GM12878 (cell line): ENCODE data around the gene ARL3. TPM values are rescaled to one million over a fixed set of nuclear protein-coding genes. Genes with fewer than 3 reads are reported as not detected.

Experiments
- ATAC-seq: fragments of 200-7000 bp; cut with Tn5 transposase; 3 replicates; pipeline ENCODE4 v1.9.1; 2020; ENCODE audit warnings: mild to moderate bottlenecking, moderate library complexity
- BruUV-seq: library from RNA; stranded (reverse); fragments of 400-500 nt; replicated peaks from 2 replicates; lab custom pipeline; 2021; lab: Mats Ljungman, UMichigan
- CTCF ChIA-PET: fragments of 300-600 bp; sonication (Branson Sonifier 250); formaldehyde crosslinking; extraction: SDS; loops from one replicate; lab custom pipeline; 2021; ENCODE audit warnings: inconsistent platforms; lab: Yijun Ruan, JAX
- POLR2A ChIA-PET: fragments of 350-600 bp; formaldehyde crosslinking; extraction: SDS; loops from one replicate; lab custom pipeline; 2021; ENCODE audit warnings: inconsistent platforms; lab: Charles Lee
- RAD21 ChIA-PET: fragments of 300-600 bp; sonication (Branson Sonifier 250); formaldehyde crosslinking; loops from one replicate; lab custom pipeline; 2023; ENCODE audit warnings: antibody characterized with exemption; ENCODE audit not compliant: unreplicated experiment; lab: Charles Lee
- SMC1A ChIA-PET: fragments of 300-600 bp; sonication (Branson Sonifier 250); formaldehyde crosslinking; loops from one replicate; lab custom pipeline; 2023; ENCODE audit not compliant: unreplicated experiment, uncharacterized antibody; lab: Charles Lee
- DNase-seq: peaks from one replicate; pipeline ENCODE4 v3.0.0-alpha.2; 2011; ENCODE audit warnings: low read depth, low spot score
- FAIRE-seq: peaks from 3 replicates; lab custom pipeline; 2011; peaks lifted over from hg19 to GRCh38; lab: Jason Lieb, UNC
- H2AFZ ChIP-seq: 2 replicates; pipeline ENCODE4 v1.6.0; 2011; ENCODE audit warnings: low read depth, low read length, control low read depth; ENCODE audit not compliant: control insufficient read depth
- H3K27ac ChIP-seq: 2 replicates; pipeline ENCODE4 v1.5.1; 2011; ENCODE audit warnings: control low read depth; ENCODE audit not compliant: control insufficient read depth, insufficient read depth
- H3K27me3 ChIP-seq, 2 experiments: replicated peaks in 1 of 2; 2 replicates each; pipeline versions ENCODE4 v1.6.0 to v1.6.1; 2011; ENCODE audit warnings: low read length in 1 of 2; ENCODE audit not compliant: control insufficient read depth in 2 of 2, insufficient read depth in 2 of 2
- H3K36me3 ChIP-seq, 2 experiments: 2 replicates each; pipeline ENCODE4 v1.5.1; 2011; ENCODE audit warnings: low read length in 1 of 2; ENCODE audit not compliant: control insufficient read depth in 2 of 2, insufficient read depth in 2 of 2
- H3K4me1 ChIP-seq: 2 replicates; pipeline ENCODE4 v1.6.1; 2011; ENCODE audit warnings: mild to moderate bottlenecking, low read length, moderate library complexity, mixed read lengths; ENCODE audit not compliant: control insufficient read depth, insufficient read depth
- H3K4me2 ChIP-seq: 2 replicates; pipeline ENCODE4 v1.6.0; 2011; ENCODE audit warnings: control low read depth; ENCODE audit not compliant: control insufficient read depth, insufficient read depth
- H3K4me3 ChIP-seq: fragments of 200-600 bp; sonication (generic); 2 replicates; pipeline ENCODE4 v1.5.1; 2016
- H3K79me2 ChIP-seq: 2 replicates; pipeline ENCODE4 v1.6.0; 2011; ENCODE audit warnings: low read length; ENCODE audit not compliant: control insufficient read depth, insufficient read depth
- H3K9ac ChIP-seq: 2 replicates; pipeline ENCODE4 v1.8.0; 2011; ENCODE audit warnings: low read length, control low read depth, mixed read lengths; ENCODE audit not compliant: control insufficient read depth, insufficient read depth
- H3K9me3 ChIP-seq: replicated peaks from 3 replicates; pipeline ENCODE4 v1.5.1; 2011; ENCODE audit warnings: mild to moderate bottlenecking, low read length; ENCODE audit not compliant: control insufficient read depth, insufficient read depth
- H4K20me1 ChIP-seq: 2 replicates; pipeline ENCODE4 v1.6.0; 2011; ENCODE audit not compliant: control insufficient read depth, insufficient read depth
- BCL3 ChIP-seq: IDR thresholded peaks from 2 replicates; pipeline ENCODE4 v1.6.1; 2011; ENCODE audit warnings: borderline replicate concordance, low read depth, mild to moderate bottlenecking, moderate library complexity, low read length; ENCODE audit not compliant: insufficient read depth, poor library complexity, severe bottlenecking
- ELK1 ChIP-seq: IDR thresholded peaks from 2 replicates; pipeline ENCODE4 v1.6.1; 2012; ENCODE audit warnings: low read depth, low read length, improper control_type of control experiment
- HCFC1 ChIP-seq: fragments of 150-350 bp; IDR thresholded peaks from 2 replicates; pipeline ENCODE4 v1.6.1; 2014; ENCODE audit warnings: low read length
- JUND ChIP-seq: IDR thresholded peaks from 2 replicates; pipeline ENCODE4 v1.6.1; 2012; ENCODE audit warnings: low read depth, mild to moderate bottlenecking, low read length, improper control_type of control experiment, moderate library complexity
- MAX ChIP-seq: IDR thresholded peaks from 2 replicates; pipeline ENCODE4 v1.6.1; 2012; ENCODE audit warnings: low read depth, low read length, improper control_type of control experiment
- MTA2 ChIP-seq: fragments of 450-650 bp; IDR thresholded peaks from 2 replicates; pipeline ENCODE4 v1.6.1; 2016; ENCODE audit warnings: low read depth, mild to moderate bottlenecking, moderate library complexity
- MTA3 ChIP-seq: IDR thresholded peaks from 2 replicates; pipeline ENCODE4 v1.6.1; 2012; ENCODE audit warnings: low read length, inconsistent platforms, borderline replicate concordance
- NR2C1 ChIP-seq: fragments of 450-650 bp; IDR thresholded peaks from 2 replicates; pipeline ENCODE4 v1.6.1; 2017; ENCODE audit warnings: antibody characterized with exemption, mild to moderate bottlenecking, moderate library complexity
- SP1 ChIP-seq: IDR thresholded peaks from one replicate; pipeline ENCODE4 v1.6.1; 2011; ENCODE audit warnings: low read depth, low read length
- SRF ChIP-seq, 2 experiments: IDR thresholded peaks; 2 replicates each; pipeline ENCODE4 v1.6.1; 2011; ENCODE audit warnings: low read depth in 2 of 2, low read length in 2 of 2, mild to moderate bottlenecking in 1 of 2, moderate library complexity in 1 of 2
- STAT3 ChIP-seq: IDR thresholded peaks from 2 replicates; pipeline ENCODE4 v1.6.1; 2011; ENCODE audit warnings: low read depth, low read length, improper control_type of control experiment
- ZNF217 ChIP-seq: fragments of 450-650 bp; IDR thresholded peaks from 2 replicates; pipeline ENCODE4 v1.6.1; 2017; ENCODE audit warnings: antibody characterized with exemption, mild to moderate bottlenecking
- ZNF24 ChIP-seq: fragments of 450-650 bp; IDR thresholded peaks from 2 replicates; pipeline ENCODE4 v1.6.1; 2017; ENCODE audit warnings: antibody characterized with exemption, mild to moderate bottlenecking
- WGBS: methylation state at CpG from one replicate; pipeline ENCODE4 v1.1.6; 2016; ENCODE audit warnings: low lambda C conversion rate; ENCODE audit not compliant: insufficient replicate concordance, insufficient coverage; ENCODE audit errors: missing lambda C conversion rate; 5-methylcytosine and 5-hydroxymethylcytosine counted together
- in situ Hi-C: fragments of 300-500 bp; cut with MboI; formaldehyde crosslinking; loops from 9 replicates; pipeline ENCODE4 v1.14.3; 2018; ENCODE audit warnings: mixed read lengths
- intact Hi-C: fragments of 100-400 bp; cut with micrococcal nuclease; formaldehyde crosslinking; loops from one replicate; pipeline ENCODE4 v1.14.2; 2022; ENCODE audit not compliant: unreplicated experiment
- polyA plus RNA-seq, 11 experiments: library from polyadenylated mRNA; depleted of rRNA in 4 of 11; unstranded in 6 of 11; stranded (reverse) in 5 of 11; fragments of >200 nt; fragmentation: Nextera tagmentation in 4 of 11; fragmentation: Illumina TruSeq in 1 of 11; extraction: Ambion mirVana in 4 of 11; extraction: Trizol in 1 of 11; gene quantifications; 1 replicate in 1 of 11; 2 replicates in 10 of 11; pipeline versions ENCODE4 v1.2.1 to v1.2.3, GENCODE V29; 2011 to 2016; ENCODE audit warnings: inconsistent platforms in 2 of 11, missing spikeins in 2 of 11, low read depth in 1 of 11
- total RNA-seq, 4 experiments: library from RNA; depleted of rRNA in 3 of 4; stranded (reverse); fragments of >200 nt in 3 of 4; fragmentation: Illumina TruSeq in 1 of 4; extraction: Trizol in 1 of 4; gene quantifications; 2 replicates each; pipeline versions ENCODE4 v1.2.1 to v1.2.3, GENCODE V29; 2013 to 2021
- TF ChIP-seq, protein P1 (sequence below): fragments of 450-650 bp; IDR thresholded peaks from 2 replicates; pipeline ENCODE4 v1.6.1; 2017; ENCODE audit warnings: mild to moderate bottlenecking, low read depth, inconsistent platforms; ENCODE audit not compliant: poor library complexity, severe bottlenecking

ARL3 gene
- total and polyA plus RNA-seq, 10 of the 15 experiments (the other 5 are each of a cell fraction or from before 2014, with no cell fraction given) = 4.9 to 26.1 (median 11.0) TPM

- CTCF ChIA-PET = interaction anchor here (0.6 to 3.0 kb wide), 3 partner anchors 24 to 263 kb away, joined by 3 to 13 read pairs (median 7); no protein-coding TSS in a partner anchor
- SMC1A ChIA-PET = interaction anchor here (0.8 to 3.9 kb wide), 3 partner anchors 9 to 26 kb away, joined by 3 to 32 read pairs (median 12); no protein-coding TSS in a partner anchor
- intact Hi-C loops = no loop called here
Measured at GRCh38 chr10:102702742-102703141, 11.5 kb downstream of the ARL3 start.

More at GRCh38 chr10:102702742-102703141, 11.5 kb downstream of the ARL3 start:
- BruUV-seq = no TSS peak
- Histone ChIP-seq H4K20me1 (no peaks in the 10 kb centered on the region), H3K36me3 (peaks cover 4 to 7% of the 10 kb centered on the region in 2 experiments), H3K4me1 (peaks cover 6% of the 10 kb centered on the region), H3K4me2 (no peak overlapping the region), H3K4me3 (no peak overlapping the region), H2AFZ (no peak overlapping the region), H3K27ac (no peak overlapping the region), H3K79me2 (peaks cover 7% of the 10 kb centered on the region), H3K9ac (no peak overlapping the region), H3K9me3 (no peaks in the 10 kb centered on the region), H3K27me3 (no peaks in the 10 kb centered on the region)
- ATAC-seq = no peak
- RAD21 ChIA-PET = interaction anchor here (0.7 to 1.8 kb wide), 2 partner anchors 11 to 25 kb away, joined by 4 to 5 read pairs; partner anchors contain the start of genes ARL3 and SFXN2
- DNase-seq = no peak
- in situ Hi-C loops = no loop called here
- POLR2A ChIA-PET = interaction anchor here (0.6 to 2.5 kb wide), 8 partner anchors 9 to 900 kb away, joined by 3 to 21 read pairs (median 5); no protein-coding TSS in a partner anchor
- TF ChIP-seq BCL3 (no peak), HCFC1 (no peak), SP1 (no peak), JUND (no peak), MTA2 (no peak), STAT3 (no peak), MTA3 (no peak), ELK1 (no peak), NR2C1 (no peak), ZNF217 (no peak), MAX (no peak), SRF (IDR thresholded peaks at IDR 0.05; ENCODE audit: low read depth in 2 of 2, low read length in 2 of 2) (no peak), ZNF24 (no peak)
- TF ChIP-seq, protein P1, sequence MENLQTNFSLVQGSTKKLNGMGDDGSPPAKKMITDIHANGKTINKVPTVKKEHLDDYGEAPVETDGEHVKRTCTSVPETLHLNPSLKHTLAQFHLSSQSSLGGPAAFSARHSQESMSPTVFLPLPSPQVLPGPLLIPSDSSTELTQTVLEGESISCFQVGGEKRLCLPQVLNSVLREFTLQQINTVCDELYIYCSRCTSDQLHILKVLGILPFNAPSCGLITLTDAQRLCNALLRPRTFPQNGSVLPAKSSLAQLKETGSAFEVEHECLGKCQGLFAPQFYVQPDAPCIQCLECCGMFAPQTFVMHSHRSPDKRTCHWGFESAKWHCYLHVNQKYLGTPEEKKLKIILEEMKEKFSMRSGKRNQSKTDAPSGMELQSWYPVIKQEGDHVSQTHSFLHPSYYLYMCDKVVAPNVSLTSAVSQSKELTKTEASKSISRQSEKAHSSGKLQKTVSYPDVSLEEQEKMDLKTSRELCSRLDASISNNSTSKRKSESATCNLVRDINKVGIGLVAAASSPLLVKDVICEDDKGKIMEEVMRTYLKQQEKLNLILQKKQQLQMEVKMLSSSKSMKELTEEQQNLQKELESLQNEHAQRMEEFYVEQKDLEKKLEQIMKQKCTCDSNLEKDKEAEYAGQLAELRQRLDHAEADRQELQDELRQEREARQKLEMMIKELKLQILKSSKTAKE = no peak
- WGBS = 70% methylated on average over 2 of the region's 2 CpGs
- no peak for FAIRE-seq
